Epithelial cell of proximal tubule (primary cell): ENCODE results near the gene OTOG. TPM values are rescaled to one million over a fixed set of nuclear protein-coding genes. Genes with fewer than 3 reads are reported as not detected.

Source experiments
- DNase-seq: peaks from one replicate; pipeline ENCODE4 v3.0.0-alpha.2; 2011; ENCODE audit warnings: low read depth
- H3K4me3 ChIP-seq: 2 replicates; pipeline ENCODE4 v1.5.1; 2011; ENCODE audit warnings: low read depth, mild to moderate bottlenecking, low read length
- CTCF ChIP-seq: conservative IDR thresholded peaks from 2 replicates; pipeline ENCODE4 v1.5.1; 2012; ENCODE audit warnings: low read depth, mild to moderate bottlenecking, low read length
- total RNA-seq: library from RNA; depleted of rRNA; stranded (reverse); fragments of >200 nt; gene quantifications from 2 replicates; pipeline ENCODE4 v1.2.3, GENCODE V29; 2015

OTOG gene
- total RNA-seq, 1 donor from 2014 or later = not detected

DNA sequence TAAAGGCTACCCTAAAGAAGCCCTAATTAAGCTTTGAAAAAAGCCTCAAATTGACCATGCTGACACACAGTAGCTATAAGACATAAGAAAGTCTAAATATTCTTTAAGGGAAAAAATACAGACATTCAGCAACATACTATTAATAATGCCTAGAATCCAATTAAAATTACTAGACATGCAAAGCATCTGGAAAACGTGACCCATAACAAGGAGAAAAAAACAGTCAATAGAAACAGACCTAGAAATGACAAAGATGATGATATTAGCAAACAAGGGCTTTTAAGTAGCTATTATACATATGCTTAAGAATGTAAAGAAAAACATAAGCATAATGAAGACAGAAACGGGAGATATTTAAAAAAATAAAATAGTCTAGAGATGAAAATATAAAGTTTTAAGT lies 108.6 kb downstream of the OTOG start:
- H3K4me3 ChIP-seq = no peak overlapping the region
- DNase-seq = no peak
- TF ChIP-seq CTCF = no peak

GRCh38 chr11:17658211-17658610 lies 111.2 kb downstream of the OTOG start:
- no peak overlapping the region for H3K4me3 ChIP-seq
- no peak for TF ChIP-seq CTCF
- DNase-seq = no peak

DNA sequence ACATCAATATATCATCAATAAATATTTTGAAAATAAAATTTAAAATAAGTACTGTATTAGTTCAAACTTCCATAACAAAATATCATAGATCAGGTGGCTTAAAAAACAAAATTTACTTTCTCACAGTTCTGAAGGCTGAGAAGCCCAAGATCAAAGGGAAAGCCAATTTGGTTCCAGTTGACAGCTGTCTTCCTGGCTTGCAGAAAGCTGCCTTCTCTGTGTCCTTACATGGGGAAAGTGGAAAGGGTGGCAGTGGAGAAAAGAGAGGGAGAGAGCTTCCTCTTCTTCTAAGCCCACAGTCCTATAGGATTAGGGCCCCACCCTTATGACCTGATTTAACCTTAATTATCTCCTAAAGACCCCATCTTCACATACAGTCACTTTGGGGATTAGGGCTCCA lies 121.1 kb downstream of the OTOG start:
- DNase-seq = no peak
- no peak overlapping the region for H3K4me3 ChIP-seq
- no peak for TF ChIP-seq CTCF

- TF ChIP-seq CTCF = no peak
Observed at GRCh38 chr11:17672469-17672868, 125.4 kb downstream of the OTOG start.

DNA sequence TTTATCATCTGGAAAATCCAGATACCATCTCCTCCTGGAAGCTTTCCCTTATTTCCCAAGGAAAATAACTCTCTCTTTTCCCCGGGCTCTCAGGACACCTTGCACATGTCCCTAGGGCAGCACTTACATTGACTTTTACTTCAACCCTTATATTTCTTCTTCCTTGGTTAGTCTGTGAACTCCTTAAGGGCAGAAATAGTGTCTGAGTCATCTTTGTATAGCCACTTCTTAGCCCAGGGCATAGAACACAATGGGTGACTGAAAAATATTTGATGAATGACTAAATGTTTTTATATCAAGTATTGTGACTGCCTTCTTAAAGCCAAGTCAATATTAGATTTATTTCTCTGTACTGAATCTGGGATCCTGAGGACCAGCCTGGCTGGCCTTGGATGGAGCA lies 126.9 kb downstream of the OTOG start:
- TF ChIP-seq CTCF = no peak
- no peak overlapping the region for H3K4me3 ChIP-seq
- DNase-seq = no peak

More at GRCh38 chr11:17672469-17672868, 125.4 kb downstream of the OTOG start:
- no peak overlapping the region for H3K4me3 ChIP-seq
- no peak for DNase-seq

DNA sequence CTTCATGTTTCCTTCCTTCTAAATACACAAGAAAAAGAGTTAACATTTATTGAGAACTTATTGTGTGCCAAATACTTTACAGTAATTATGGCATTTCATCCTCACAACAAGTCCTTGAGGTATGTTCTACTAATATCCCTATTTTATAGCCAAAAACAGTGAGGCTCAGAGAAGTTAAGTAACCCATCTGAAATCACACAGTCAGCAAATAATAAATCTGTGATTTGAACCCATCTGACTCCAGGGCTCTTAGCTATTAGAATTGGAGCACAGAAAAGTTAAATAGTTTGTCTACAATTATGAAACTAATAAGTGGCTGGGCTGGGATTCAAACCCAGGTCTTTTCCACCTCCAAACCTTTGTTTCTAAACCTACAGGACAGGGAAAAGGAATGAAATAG lies 135.8 kb downstream of the OTOG start:
- TF ChIP-seq CTCF = no peak
- no peak overlapping the region for H3K4me3 ChIP-seq
- DNase-seq = no peak

- H3K4me3 ChIP-seq = no peak overlapping the region
- DNase-seq = peak; percentile 30
- TF ChIP-seq CTCF = no peak
Observed at GRCh38 chr11:17683377-17684161, 136.5 kb downstream of the OTOG start.
